Stromal cell of bone marrow (primary cell): Measurements from ENCODE around the gene HOGA1.
"Not testable (repeated sequence)": the region's sequence is repeated elsewhere in the genome, so short reads cannot be mapped to it uniquely, and the experiment has no call there.

Source experiments
- DNase-seq: peaks from one replicate; pipeline ENCODE4 v3.0.0-alpha.2; 2012; ENCODE audit warnings: low read depth

Gene HOGA1

GRCh38 chr10:97611473-97611872 lies 27.3 kb downstream of the HOGA1 start:
- DNase-seq: no peak

GRCh38 chr10:97612386-97612785 lies 28.2 kb downstream of the HOGA1 start:
- peak; percentile 22 for DNase-seq

GRCh38 chr10:97618285-97618684 lies 34.1 kb downstream of the HOGA1 start:
- DNase-seq: no peak

GRCh38 chr10:97618733-97619132 lies 34.5 kb downstream of the HOGA1 start:
- DNase-seq: no peak

- DNase-seq: no peak
These were observed 39.1 kb downstream of the HOGA1 start for GRCh38 chr10:97623277-97623676.

GRCh38 chr10:97627731-97628130 lies 43.5 kb downstream of the HOGA1 start:
- DNase-seq: no peak

- no peak for DNase-seq
These were observed 44.0 kb downstream of the HOGA1 start for GRCh38 chr10:97628228-97628627.

GRCh38 chr10:97629289-97629688 lies 45.1 kb downstream of the HOGA1 start:
- DNase-seq: no peak

GRCh38 chr10:97631098-97631497 lies 46.9 kb downstream of the HOGA1 start:
- no peak for DNase-seq

- DNase-seq: peak; percentile 84
These were observed 49.0 kb downstream of the HOGA1 start, which contains the start of gene MORN4 for GRCh38 chr10:97632949-97633884. MORN4 (minus strand) TSS chr10:97633500; CDS start chr10:97619653, 13,847 bp downstream.

- DNase-seq: no peak
These were observed 49.7 kb downstream of the HOGA1 start for GRCh38 chr10:97633921-97634320.

GRCh38 chr10:97635577-97635976 lies 51.4 kb downstream of the HOGA1 start:
- DNase-seq: no peak

GRCh38 chr10:97639090-97639489 lies 54.9 kb downstream of the HOGA1 start:
- not testable (repeated sequence) for DNase-seq

- DNase-seq: peak; percentile 99
These were observed 56.1 kb downstream of the HOGA1 start, which contains the start of gene PI4K2A for GRCh38 chr10:97640174-97640867. PI4K2A (plus strand) TSS chr10:97640671; CDS start chr10:97640743, 72 bp downstream.

- peak; percentile 70 for DNase-seq
These were observed 57.0 kb downstream of the HOGA1 start for GRCh38 chr10:97640868-97641811.

- not testable (repeated sequence) for DNase-seq
These were observed 58.4 kb downstream of the HOGA1 start for GRCh38 chr10:97642471-97643159.

- no peak for DNase-seq
These were observed 59.3 kb downstream of the HOGA1 start for GRCh38 chr10:97643441-97643985.

- DNase-seq: no peak
These were observed 60.7 kb downstream of the HOGA1 start for GRCh38 chr10:97644936-97645335.

- no peak for DNase-seq
These were observed 63.4 kb downstream of the HOGA1 start for GRCh38 chr10:97647556-97647955.

GRCh38 chr10:97648562-97649404 lies 64.6 kb downstream of the HOGA1 start:
- DNase-seq: peak; percentile 95
